Fibroblast of skin of abdomen (primary cell): ENCODE measurements around the gene EAF1. TPM values are rescaled to one million over a fixed set of nuclear protein-coding genes. Genes with fewer than 3 reads are reported as not detected.
"Not testable (repeated sequence)": the region's sequence is repeated elsewhere in the genome, so short reads cannot be mapped to it uniquely, and the experiment has no call there.

ENCODE experiments used
- DNase-seq: peaks from one replicate; pipeline ENCODE4 v3.0.0-alpha.2; 2013
- polyA plus RNA-seq, 2 experiments: library from polyadenylated mRNA; unstranded; fragments of 120-200 nt; gene quantifications; one replicate each; pipeline ENCODE4 v1.2.1, GENCODE V29; 2013; ENCODE audit not compliant: insufficient read length in 2 of 2

The EAF1 gene
- 12.1 TPM for polyA plus RNA-seq (2013, experiment 1 of 2; ENCODE audit: insufficient read length)
- polyA plus RNA-seq (2013, experiment 2 of 2; ENCODE audit: insufficient read length) = 12.3 TPM

- peak; percentile 78 for DNase-seq
Observed at GRCh38 chr3:15427182-15427880, at the start of gene EAF1, which contains the start of gene METTL6. TSS of gene EAF1 (plus strand) at chr3:15427598. CDS start at chr3:15427780, 182 bp downstream. TSS of gene METTL6 (minus strand) at chr3:15427544. CDS start at chr3:15426511, 1,033 bp downstream.

GRCh38 chr3:15377961-15378791, 49.2 kb upstream of the EAF1 start:
- DNase-seq = peak; percentile 94

- DNase-seq = no peak
Observed at GRCh38 chr3:15380980-15381890, 46.2 kb upstream of the EAF1 start.

GRCh38 chr3:15382405-15382923, 44.9 kb upstream of the EAF1 start:
- no peak for DNase-seq

- no peak for DNase-seq
Observed at GRCh38 chr3:15384510-15385237, 42.7 kb upstream of the EAF1 start.

- DNase-seq = not testable (repeated sequence)
Observed at GRCh38 chr3:15385238-15385695, 42.1 kb upstream of the EAF1 start.

GRCh38 chr3:15385901-15386653, 41.3 kb upstream of the EAF1 start:
- no peak for DNase-seq

GRCh38 chr3:15386654-15386955, 40.8 kb upstream of the EAF1 start:
- DNase-seq = not testable (repeated sequence)

GRCh38 chr3:15387171-15387581, 40.2 kb upstream of the EAF1 start:
- no peak for DNase-seq

GRCh38 chr3:15387735-15388134, 39.7 kb upstream of the EAF1 start:
- DNase-seq = no peak

- DNase-seq = not testable (repeated sequence)
Observed at GRCh38 chr3:15388335-15388734, 39.1 kb upstream of the EAF1 start.

GRCh38 chr3:15390460-15390859, 36.9 kb upstream of the EAF1 start:
- no peak for DNase-seq

- no peak for DNase-seq
Observed at GRCh38 chr3:15391007-15391406, 36.4 kb upstream of the EAF1 start.

- not testable (repeated sequence) for DNase-seq
Observed at GRCh38 chr3:15393252-15393651, 34.1 kb upstream of the EAF1 start.

- DNase-seq = not testable (repeated sequence)
Observed at GRCh38 chr3:15398731-15399133, 28.7 kb upstream of the EAF1 start.

- no peak for DNase-seq
Observed at GRCh38 chr3:15399970-15400369, 27.4 kb upstream of the EAF1 start.

- no peak for DNase-seq
Observed at GRCh38 chr3:15401936-15402335, 25.5 kb upstream of the EAF1 start.

GRCh38 chr3:15403495-15403894, 23.9 kb upstream of the EAF1 start:
- DNase-seq = no peak

- DNase-seq = no peak
Observed at GRCh38 chr3:15403965-15404364, 23.4 kb upstream of the EAF1 start.

- DNase-seq = no peak
Observed at GRCh38 chr3:15404767-15405166, 22.6 kb upstream of the EAF1 start.
